ENCODE results near the gene MAP2K3.

GRCh38 chr17:21268596-21269188, 15.8 kb upstream of the MAP2K3 start:
- TF ChIP-seq CTCF (IDR thresholded peaks at IDR 0.05; ENCODE audit: control extremely low read depth in 1 of 3, insufficient read depth in 1 of 3, low read depth in 1 of 3, low read length in 3 of 3), result no peak
- no peak for TF ChIP-seq ZNF274 (IDR thresholded peaks at IDR 0.05; ENCODE audit: borderline replicate concordance, extremely low read depth, low read length)
- no peak for TF ChIP-seq RFX5 (IDR thresholded peaks at IDR 0.05; ENCODE audit: borderline replicate concordance, low read depth, low read length)
- TF ChIP-seq POLR2A (IDR thresholded peaks at IDR 0.05; ENCODE audit: control extremely low read depth in 1 of 2, low read depth in 2 of 2, low read length in 2 of 2), result no peak
- no peak for TF ChIP-seq BRCA1 (IDR thresholded peaks at IDR 0.05; ENCODE audit: low read depth, low read length)
- TF ChIP-seq E2F6 (IDR thresholded peaks at IDR 0.05), result no peak
- TF ChIP-seq POLR2AphosphoS5 (IDR thresholded peaks at IDR 0.05; ENCODE audit: low read depth, low read length), result no peak
- no peak for TF ChIP-seq EP300 (IDR thresholded peaks at IDR 0.05; ENCODE audit: borderline replicate concordance in 1 of 2, low read depth in 2 of 2, low read length in 2 of 2)
- no peak for TF ChIP-seq SP2 (IDR thresholded peaks at IDR 0.05; ENCODE audit: low read length)
- no peak for TF ChIP-seq JUND (IDR thresholded peaks at IDR 0.05; ENCODE audit: low read length)
- no peak for TF ChIP-seq TEAD4 (IDR thresholded peaks at IDR 0.05; ENCODE audit: low read depth, low read length)
- TF ChIP-seq EZH2 (IDR thresholded peaks at IDR 0.05; ENCODE audit: low read depth, low read length, severe bottlenecking), result no peak
